ENCODE measurements around the gene MAP1B. TPM values are rescaled to one million over a fixed set of nuclear protein-coding genes. Genes with fewer than 3 reads are reported as not detected.

The MAP1B gene
- total RNA-seq, 1 experiment from 2014 or later, result 8.9 TPM

DNA sequence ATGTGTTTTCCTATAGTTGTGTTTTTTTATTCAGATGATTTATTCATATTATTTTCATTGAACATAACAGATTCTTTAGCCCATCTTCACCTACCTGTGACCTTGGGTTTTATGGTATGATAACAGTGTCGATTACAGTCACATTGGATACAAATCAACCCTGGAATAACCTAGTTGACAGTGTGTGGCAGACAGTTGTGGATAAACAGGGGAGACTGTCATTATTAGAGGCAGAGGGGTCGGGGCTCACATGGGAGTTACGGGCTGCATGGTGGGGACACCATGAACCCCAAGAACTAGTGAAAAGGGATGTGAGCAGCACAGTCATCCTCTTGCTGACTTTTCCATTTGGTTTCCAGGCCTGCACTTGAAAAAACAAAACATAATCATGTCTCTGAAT lies 29.9 kb upstream of the MAP1B start:
- Histone ChIP-seq H3K4me1 (ENCODE audit: control insufficient read depth in 1 of 2, insufficient read depth in 2 of 2, low read length in 2 of 2) (peaks cover 0 to 7% of the 10 kb centered on the region in 2 experiments; a peak in 1 of 4 replicates), H2AFZ (ENCODE audit: low read depth, low read length, poor library complexity, severe bottlenecking) (no peak overlapping the region), H4K20me1 (ENCODE audit: insufficient read depth) (no peaks in the 10 kb centered on the region), H3K36me3 (ENCODE audit: control insufficient read depth in 1 of 2, insufficient read depth in 2 of 2, low read length in 2 of 2) (no peaks in the 10 kb centered on the region), H3K27me3 (ENCODE audit: insufficient read depth, low read length) (no peaks in the 10 kb centered on the region), H3K4me3 (replicated peaks in 1 of 2; ENCODE audit: low read depth in 1 of 2, low read length in 2 of 2) (no peak overlapping the region), H3K4me2 (ENCODE audit: low read length) (no peak overlapping the region), H3K27ac (ENCODE audit: low read depth, low read length) (no peak overlapping the region), H3K9me3 (ENCODE audit: control insufficient read depth in 1 of 2, insufficient read depth in 1 of 2, low read depth in 1 of 2, low read length in 2 of 2) (no peaks in the 10 kb centered on the region), H3K9ac (ENCODE audit: low read length) (no peak overlapping the region), H3K79me2 (ENCODE audit: insufficient read depth, low read length) (no peaks in the 10 kb centered on the region), H3K9me2 (ENCODE audit: insufficient read depth) (no peaks in the 10 kb centered on the region)
- POLR2A ChIA-PET, result no interaction called here
- TF ChIP-seq EZH2 (IDR thresholded peaks at IDR 0.05) (no peak), POLR2AphosphoS5 (IDR thresholded peaks at IDR 0.05; ENCODE audit: low read depth, low read length) (no peak), EZH2phosphoT487 (IDR thresholded peaks at IDR 0.05; ENCODE audit: borderline replicate concordance) (no peak), TCF7L2 (IDR thresholded peaks at IDR 0.05; ENCODE audit: borderline replicate concordance, extremely low read depth, insufficient read depth, insufficient read length) (no peak), CEBPB (IDR thresholded peaks at IDR 0.05; ENCODE audit: low read depth) (no peak), CBX3 (IDR thresholded peaks at IDR 0.05; ENCODE audit: low read depth) (no peak)
- DNase-seq (ENCODE audit: low read depth, low spot score) (no peak), ATAC-seq (no peak)
- BruUV-seq (replicated peaks), result no TSS peak
- intact Hi-C loops (cut with micrococcal nuclease), result no loop called here
- RAD21 ChIA-PET (ENCODE audit: low non-redundant PET in 1 of 2, low total read pairs in 2 of 2, uncharacterized antibody in 2 of 2, unreplicated experiment in 2 of 2), result no interaction called here
- CTCF ChIA-PET, result no interaction called here

DNA sequence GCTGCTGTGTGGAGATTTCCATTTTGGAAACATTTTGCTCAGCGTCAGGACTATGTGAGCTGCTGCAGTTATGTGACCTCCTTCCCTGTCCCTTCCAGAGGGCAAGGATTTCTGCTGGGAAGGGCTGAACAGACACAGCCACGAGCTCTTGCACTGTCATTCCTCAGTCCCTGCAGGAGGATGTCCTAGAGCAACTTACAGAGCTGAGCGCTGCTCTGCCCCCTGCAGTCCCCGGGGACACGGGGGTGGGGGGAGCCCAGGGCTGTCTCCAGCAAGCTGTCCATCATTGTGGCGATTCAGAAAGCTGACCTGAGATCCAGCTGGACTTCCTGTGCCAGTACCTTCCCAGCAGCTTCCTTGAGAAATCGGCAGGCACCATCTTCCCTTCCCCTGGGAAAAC lies 28.0 kb upstream of the MAP1B start:
- BruUV-seq (replicated peaks), result no TSS peak
- DNase-seq (ENCODE audit: low read depth, low spot score), result no peak
- Histone ChIP-seq H3K36me3 (ENCODE audit: control insufficient read depth in 1 of 2, insufficient read depth in 2 of 2, low read length in 2 of 2) (no peaks in the 10 kb centered on the region), H3K9ac (ENCODE audit: low read length) (no peak overlapping the region), H3K4me1 (ENCODE audit: control insufficient read depth in 1 of 2, insufficient read depth in 2 of 2, low read length in 2 of 2) (peaks cover 0 to 7% of the 10 kb centered on the region in 2 experiments; a peak in 1 of 4 replicates), H3K4me2 (ENCODE audit: low read length) (peak overlapping the region; percentile 29; the same call in 1 of the 2 replicates), H3K27ac (ENCODE audit: low read depth, low read length) (no peak overlapping the region), H3K79me2 (ENCODE audit: insufficient read depth, low read length) (no peaks in the 10 kb centered on the region), H4K20me1 (ENCODE audit: insufficient read depth) (no peaks in the 10 kb centered on the region), H3K27me3 (ENCODE audit: insufficient read depth, low read length) (no peaks in the 10 kb centered on the region), H3K9me2 (ENCODE audit: insufficient read depth) (no peaks in the 10 kb centered on the region), H3K4me3 (replicated peaks in 1 of 2; ENCODE audit: low read depth in 1 of 2, low read length in 2 of 2) (no peak overlapping the region), H3K9me3 (ENCODE audit: control insufficient read depth in 1 of 2, insufficient read depth in 1 of 2, low read depth in 1 of 2, low read length in 2 of 2) (no peaks in the 10 kb centered on the region), H2AFZ (ENCODE audit: low read depth, low read length, poor library complexity, severe bottlenecking) (peak overlapping the region; percentile 52)
- ChIA-PET RAD21 (ENCODE audit: low non-redundant PET in 1 of 2, low total read pairs in 2 of 2, uncharacterized antibody in 2 of 2, unreplicated experiment in 2 of 2) (no interaction called here), POLR2A (no interaction called here), CTCF (no interaction called here)
- TF ChIP-seq POLR2A (IDR thresholded peaks at IDR 0.05; ENCODE audit: borderline replicate concordance, extremely low read depth, insufficient read depth, insufficient read length), result no peak
- TF ChIP-seq CTCF (IDR thresholded peaks at IDR 0.05 in 2 of 3, conservative IDR thresholded peaks at IDR 0.05 in 1 of 3; ENCODE audit: borderline replicate concordance in 1 of 3, insufficient read depth in 1 of 3, low read depth in 2 of 3, low read length in 2 of 3), result 0 out of 6 replicates have a peak, but pooled peaks of 2 of the 3 experiments have one; percentile 8 to 18
- peak; percentile 78 for ATAC-seq
- intact Hi-C loops (cut with micrococcal nuclease), result no loop called here
